ENCODE results near the gene NAGPA.

- TF ChIP-seq CTCF (IDR thresholded peaks at IDR 0.05; ENCODE audit: insufficient read depth, low read depth, low read length): no peak
- TF ChIP-seq EZH2 (IDR thresholded peaks at IDR 0.05; ENCODE audit: insufficient read depth, low read length): no peak
These were observed 13.2 kb upstream of the NAGPA start for GRCh38 chr16:5046914-5047313.
